ENCODE measurements around the gene TAL2. TPM values are rescaled to one million over a fixed set of nuclear protein-coding genes. Genes with fewer than 3 reads are reported as not detected.
"Not testable (repeated sequence)": the region's sequence is repeated elsewhere in the genome, so short reads cannot be mapped to it uniquely, and the experiment has no call there.

Gene TAL2
- total RNA-seq, 4 donors from 2014 or later, result not detected

DNA sequence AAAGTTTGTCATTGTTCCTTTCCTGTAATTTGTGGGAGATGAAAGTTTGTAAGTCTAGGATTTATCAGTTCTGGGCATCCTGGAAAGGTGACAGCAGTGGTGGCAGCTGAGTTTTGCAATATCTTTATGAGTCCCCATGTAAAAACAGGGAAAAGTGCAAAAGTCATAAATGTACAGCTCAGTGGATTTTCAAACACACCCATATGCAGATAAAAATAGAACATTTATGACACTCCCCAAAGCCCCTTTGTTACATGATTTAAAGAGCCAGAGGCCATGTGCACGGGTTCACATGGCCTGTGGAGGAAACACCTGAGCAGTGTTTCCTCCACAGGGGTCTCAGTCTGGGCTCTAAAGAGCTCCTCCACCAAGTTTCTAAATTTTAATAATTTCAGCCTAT is 38.4 kb downstream of the TAL2 start:
- WGBS, 2 donors, result 76 to 90% methylated on average over 1 of the region's 1 CpG

GRCh38 chr9:105701145-105701544 is 38.9 kb downstream of the TAL2 start:
- TF ChIP-seq POLR2A (IDR thresholded peaks at IDR 0.05) (no peak), CTCF (IDR thresholded peaks at IDR 0.05) (no peak)
- no peak for DNase-seq (ENCODE audit: low spot score in 2 of 2)
- intact Hi-C loops (cut with DNase I; ENCODE audit: low total_unique reads), result no loop called here
- 85 to 90% methylated on average over 2 of the region's 2 CpGs for WGBS, 2 donors
- no peak overlapping the region for H3K4me3 ChIP-seq (ENCODE audit: low read depth, poor library complexity, severe bottlenecking)

More for the DNA sequence above, 38.4 kb downstream of the TAL2 start:
- intact Hi-C loops (cut with DNase I; ENCODE audit: low total_unique reads), result no loop called here
- TF ChIP-seq CTCF (IDR thresholded peaks at IDR 0.05), result no peak
- TF ChIP-seq POLR2A (IDR thresholded peaks at IDR 0.05), result no peak
- H3K4me3 ChIP-seq (ENCODE audit: low read depth, poor library complexity, severe bottlenecking), result no peak overlapping the region
- no peak for DNase-seq (ENCODE audit: low spot score in 2 of 2)

GRCh38 chr9:105702207-105702606 is 40.0 kb downstream of the TAL2 start:
- no peak for TF ChIP-seq POLR2A (IDR thresholded peaks at IDR 0.05)
- intact Hi-C loops (cut with DNase I; ENCODE audit: low total_unique reads), result no loop called here
- H3K4me3 ChIP-seq (ENCODE audit: low read depth, poor library complexity, severe bottlenecking), result no peak overlapping the region
- no peak for DNase-seq (ENCODE audit: low spot score in 2 of 2)
- WGBS, 2 donors, result 97 to 100% methylated on average over 1 of the region's 1 CpG

DNA sequence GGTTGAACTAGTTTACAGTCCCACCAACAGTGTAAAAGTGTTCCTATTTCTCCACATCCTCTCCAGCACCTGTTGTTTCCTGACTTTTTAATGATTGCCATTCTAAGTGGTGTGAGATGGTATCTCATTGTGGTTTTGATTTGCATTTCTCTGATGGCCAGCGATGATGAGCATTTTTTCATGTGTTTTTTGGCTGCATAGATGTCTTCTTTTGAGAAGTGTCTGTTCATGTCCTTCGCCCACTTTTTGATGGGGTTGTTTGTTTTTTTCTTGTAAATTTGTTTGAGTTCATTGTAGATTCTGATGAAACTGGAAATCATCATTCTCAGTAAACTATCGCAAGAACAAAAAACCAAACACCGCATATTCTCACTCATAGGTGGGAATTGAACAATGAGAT is 41.4 kb downstream of the TAL2 start:
- intact Hi-C loops (cut with DNase I; ENCODE audit: low total_unique reads); DNase-seq (ENCODE audit: low spot score in 2 of 2); H3K4me3 ChIP-seq (ENCODE audit: low read depth, poor library complexity, severe bottlenecking): not testable (repeated sequence)
- WGBS, 2 donors, result 99% methylated on average over 4 of the region's 4 CpGs

GRCh38 chr9:105706156-105706555 is 43.9 kb downstream of the TAL2 start:
- H3K4me3 ChIP-seq (ENCODE audit: low read depth, poor library complexity, severe bottlenecking), result no peak overlapping the region
- no peak for DNase-seq (ENCODE audit: low spot score in 2 of 2)
- TF ChIP-seq POLR2A (IDR thresholded peaks at IDR 0.05), result no peak
- TF ChIP-seq CTCF (IDR thresholded peaks at IDR 0.05), result no peak
- intact Hi-C loops (cut with DNase I; ENCODE audit: low total_unique reads), result no loop called here
- WGBS, 2 donors, result 97 to 98% methylated on average over 8 of the region's 8 CpGs

DNA sequence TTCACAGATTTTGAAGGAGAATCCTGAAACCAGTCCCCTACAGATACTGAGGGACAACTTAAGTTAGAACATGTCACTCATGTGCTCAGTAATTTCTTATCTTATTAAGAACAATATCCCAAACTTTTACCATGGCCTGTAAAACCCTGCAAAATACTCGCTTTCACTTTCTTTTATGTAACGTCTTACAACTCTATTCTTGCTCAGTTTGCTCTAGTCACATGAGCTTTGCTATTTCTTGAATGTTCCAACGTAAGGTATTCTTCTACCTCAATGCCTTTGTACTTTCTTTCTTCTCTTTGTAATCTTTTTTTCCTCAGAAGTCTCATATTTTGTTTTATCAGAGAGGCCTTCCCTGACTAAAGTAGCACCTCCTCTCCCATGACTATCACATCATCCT is 46.1 kb downstream of the TAL2 start:
- DNase-seq (ENCODE audit: low spot score in 2 of 2), result no peak
- WGBS, 2 donors, result 91 to 95% methylated on average over 3 of the region's 3 CpGs
- intact Hi-C loops (cut with DNase I; ENCODE audit: low total_unique reads), result no loop called here
- TF ChIP-seq CTCF (IDR thresholded peaks at IDR 0.05) (no peak), POLR2A (IDR thresholded peaks at IDR 0.05) (no peak)
- no peak overlapping the region for H3K4me3 ChIP-seq (ENCODE audit: low read depth, poor library complexity, severe bottlenecking)

DNA sequence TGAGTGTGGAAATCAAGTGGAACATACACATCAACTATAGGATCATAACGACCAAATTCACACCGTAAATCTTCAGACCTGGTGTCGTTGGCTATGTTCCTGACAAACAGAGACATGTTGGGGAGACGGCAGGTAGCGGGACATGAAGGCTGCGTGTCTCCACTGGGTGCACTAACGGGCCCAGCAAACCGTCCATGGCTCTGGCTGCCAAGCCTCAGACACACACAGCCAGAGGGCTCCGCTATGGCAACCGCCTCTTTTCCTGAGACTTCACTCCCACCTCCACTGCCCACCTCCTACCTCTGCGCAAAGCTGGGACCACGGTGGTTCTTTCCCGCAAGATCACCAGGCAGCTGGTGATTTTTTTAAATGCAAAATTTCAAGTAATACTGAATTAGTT is 48.4 kb downstream of the TAL2 start:
- 92 to 93% methylated on average over 13 of the region's 13 CpGs for WGBS, 2 donors
- intact Hi-C loops (cut with DNase I; ENCODE audit: low total_unique reads), result no loop called here
- no peak overlapping the region for H3K4me3 ChIP-seq (ENCODE audit: low read depth, poor library complexity, severe bottlenecking)
- no peak for TF ChIP-seq POLR2A (IDR thresholded peaks at IDR 0.05)
- TF ChIP-seq CTCF (IDR thresholded peaks at IDR 0.05), result no peak
- no peak for DNase-seq (ENCODE audit: low spot score in 2 of 2)
